Measurements from ENCODE around the gene FAM156A. TPM values are rescaled to one million over a fixed set of nuclear protein-coding genes. Genes with fewer than 3 reads are reported as not detected.
"Not testable (repeated sequence)": the region's sequence is repeated elsewhere in the genome, so short reads cannot be mapped to it uniquely, and the experiment has no call there.

Gene FAM156A
- total RNA-seq, 1 donor from 2014 or later = 27.8 TPM

- H3K27ac Mint-ChIP-seq; H3K27me3 ChIP-seq; H3K27ac ChIP-seq; H3K27me3 Mint-ChIP-seq (ENCODE audit: insufficient read depth, low read depth); H4K20me1 ChIP-seq (ENCODE audit: low read depth); H3K79me2 ChIP-seq (ENCODE audit: low read depth); H3K9ac ChIP-seq; H3K36me3 Mint-ChIP-seq; H3K9me3 Mint-ChIP-seq; DNase-seq (ENCODE audit: low spot score); H2AFZ ChIP-seq (replicated peaks); H3K36me3 ChIP-seq; H3K4me3 Mint-ChIP-seq; H3K9me3 ChIP-seq (ENCODE audit: low read depth); H3F3A ChIP-seq (ENCODE audit: low read depth); H3K4me3 ChIP-seq; H3K4me1 Mint-ChIP-seq; H3K4me2 ChIP-seq; H3K4me1 ChIP-seq: not testable (repeated sequence)
Measured at GRCh38 chrX:52966993-52967738, 8.8 kb upstream of the FAM156A start.

GRCh38 chrX:52958961-52959360 lies 643 bp upstream of the FAM156A start:
- not testable (repeated sequence) for DNase-seq (ENCODE audit: low spot score); H3K9ac ChIP-seq; H3K27ac Mint-ChIP-seq; H3K27me3 Mint-ChIP-seq (ENCODE audit: insufficient read depth, low read depth); H3K79me2 ChIP-seq (ENCODE audit: low read depth); H3K9me3 Mint-ChIP-seq; H3F3A ChIP-seq (ENCODE audit: low read depth); H3K4me3 Mint-ChIP-seq; H3K36me3 ChIP-seq; H3K4me1 ChIP-seq; H3K4me2 ChIP-seq; H3K27me3 ChIP-seq; H3K36me3 Mint-ChIP-seq; H3K4me3 ChIP-seq; H3K9me3 ChIP-seq (ENCODE audit: low read depth); H3K4me1 Mint-ChIP-seq; H4K20me1 ChIP-seq (ENCODE audit: low read depth); H2AFZ ChIP-seq (replicated peaks); H3K27ac ChIP-seq

GRCh38 chrX:52949884-52950283 lies 8.4 kb downstream of the FAM156A start:
- H3K4me2 ChIP-seq; H3F3A ChIP-seq (ENCODE audit: low read depth); H3K27me3 ChIP-seq; H3K4me3 ChIP-seq; H3K4me3 Mint-ChIP-seq; H3K27me3 Mint-ChIP-seq (ENCODE audit: insufficient read depth, low read depth); H3K79me2 ChIP-seq (ENCODE audit: low read depth); DNase-seq (ENCODE audit: low spot score); H4K20me1 ChIP-seq (ENCODE audit: low read depth); H3K9ac ChIP-seq; H3K36me3 ChIP-seq; H3K9me3 Mint-ChIP-seq; H3K27ac ChIP-seq; H3K9me3 ChIP-seq (ENCODE audit: low read depth); H3K4me1 ChIP-seq; H3K4me1 Mint-ChIP-seq; H3K36me3 Mint-ChIP-seq; H3K27ac Mint-ChIP-seq; H2AFZ ChIP-seq (replicated peaks): not testable (repeated sequence)

GRCh38 chrX:52949325-52949724 lies 9.0 kb downstream of the FAM156A start:
- H3K4me2 ChIP-seq, H3K9me3 Mint-ChIP-seq: not testable (repeated sequence)

GRCh38 chrX:52948265-52948664 lies 10.1 kb downstream of the FAM156A start:
- not testable (repeated sequence) for H3K79me2 ChIP-seq (ENCODE audit: low read depth); H3K4me2 ChIP-seq; H3K27ac ChIP-seq; H3K4me1 ChIP-seq; H3K9ac ChIP-seq; H3K4me3 Mint-ChIP-seq; H3K27ac Mint-ChIP-seq; H3K9me3 ChIP-seq (ENCODE audit: low read depth); H4K20me1 ChIP-seq (ENCODE audit: low read depth); H3K4me1 Mint-ChIP-seq; H3K4me3 ChIP-seq; H3K27me3 ChIP-seq; H3K36me3 ChIP-seq; H3K27me3 Mint-ChIP-seq (ENCODE audit: insufficient read depth, low read depth); DNase-seq (ENCODE audit: low spot score); H3F3A ChIP-seq (ENCODE audit: low read depth); H3K9me3 Mint-ChIP-seq; H2AFZ ChIP-seq (replicated peaks); H3K36me3 Mint-ChIP-seq

More at GRCh38 chrX:52949325-52949724, 9.0 kb downstream of the FAM156A start:
- not testable (repeated sequence) for H3K27me3 ChIP-seq; H3K79me2 ChIP-seq (ENCODE audit: low read depth); H3K27ac Mint-ChIP-seq; H3K36me3 Mint-ChIP-seq; H3K27me3 Mint-ChIP-seq (ENCODE audit: insufficient read depth, low read depth); H3K9me3 ChIP-seq (ENCODE audit: low read depth); DNase-seq (ENCODE audit: low spot score); H4K20me1 ChIP-seq (ENCODE audit: low read depth); H3K4me1 ChIP-seq; H3K9ac ChIP-seq; H3K36me3 ChIP-seq; H2AFZ ChIP-seq (replicated peaks); H3F3A ChIP-seq (ENCODE audit: low read depth); H3K4me3 Mint-ChIP-seq; H3K4me3 ChIP-seq; H3K27ac ChIP-seq; H3K4me1 Mint-ChIP-seq

GRCh38 chrX:52947501-52947900 lies 10.8 kb downstream of the FAM156A start:
- DNase-seq (ENCODE audit: low spot score); H3K27me3 Mint-ChIP-seq (ENCODE audit: insufficient read depth, low read depth); H3K36me3 Mint-ChIP-seq: not testable (repeated sequence)

GRCh38 chrX:52945838-52946494 lies 12.4 kb downstream of the FAM156A start:
- not testable (repeated sequence) for H4K20me1 ChIP-seq (ENCODE audit: low read depth); H3K79me2 ChIP-seq (ENCODE audit: low read depth); H3K27me3 ChIP-seq; H3K9ac ChIP-seq; H3K27me3 Mint-ChIP-seq (ENCODE audit: insufficient read depth, low read depth); H3K36me3 ChIP-seq; H3F3A ChIP-seq (ENCODE audit: low read depth); H3K4me1 ChIP-seq; H3K4me1 Mint-ChIP-seq; H2AFZ ChIP-seq (replicated peaks); H3K4me3 Mint-ChIP-seq; H3K27ac Mint-ChIP-seq; H3K27ac ChIP-seq; H3K9me3 Mint-ChIP-seq; H3K36me3 Mint-ChIP-seq; DNase-seq (ENCODE audit: low spot score); H3K9me3 ChIP-seq (ENCODE audit: low read depth); H3K4me2 ChIP-seq; H3K4me3 ChIP-seq

More at GRCh38 chrX:52947501-52947900, 10.8 kb downstream of the FAM156A start:
- not testable (repeated sequence) for H3K9me3 ChIP-seq (ENCODE audit: low read depth); H3K4me3 ChIP-seq; H4K20me1 ChIP-seq (ENCODE audit: low read depth); H3K9ac ChIP-seq; H3K4me1 ChIP-seq; H3K4me3 Mint-ChIP-seq; H2AFZ ChIP-seq (replicated peaks); H3K27ac ChIP-seq; H3K27ac Mint-ChIP-seq; H3K27me3 ChIP-seq; H3K79me2 ChIP-seq (ENCODE audit: low read depth); H3K36me3 ChIP-seq; H3F3A ChIP-seq (ENCODE audit: low read depth); H3K9me3 Mint-ChIP-seq; H3K4me2 ChIP-seq; H3K4me1 Mint-ChIP-seq

- H3K27me3 ChIP-seq; H3K4me2 ChIP-seq; H3K27ac ChIP-seq; H3K27ac Mint-ChIP-seq; H3K4me3 Mint-ChIP-seq; DNase-seq (ENCODE audit: low spot score); H4K20me1 ChIP-seq (ENCODE audit: low read depth); H3K27me3 Mint-ChIP-seq (ENCODE audit: insufficient read depth, low read depth); H3K9ac ChIP-seq; H3K4me1 Mint-ChIP-seq; H3K9me3 Mint-ChIP-seq; H3K9me3 ChIP-seq (ENCODE audit: low read depth); H3K36me3 Mint-ChIP-seq; H3K79me2 ChIP-seq (ENCODE audit: low read depth); H3K4me3 ChIP-seq; H3F3A ChIP-seq (ENCODE audit: low read depth); H3K4me1 ChIP-seq; H2AFZ ChIP-seq (replicated peaks); H3K36me3 ChIP-seq: not testable (repeated sequence)
Measured at GRCh38 chrX:52941728-52942127, 16.6 kb downstream of the FAM156A start.

Measured in neural progenitor cell (in vitro differentiated cells).